ENCODE measurements around the gene PILRA. TPM values are rescaled to one million over a fixed set of nuclear protein-coding genes. Genes with fewer than 3 reads are reported as not detected.
"Not testable (repeated sequence)": the region's sequence is repeated elsewhere in the genome, so short reads cannot be mapped to it uniquely, and the experiment has no call there.

PILRA gene
- total and polyA plus RNA-seq, 2 experiments from 2014 or later: 1.7 TPM; not detected in 1

DNA sequence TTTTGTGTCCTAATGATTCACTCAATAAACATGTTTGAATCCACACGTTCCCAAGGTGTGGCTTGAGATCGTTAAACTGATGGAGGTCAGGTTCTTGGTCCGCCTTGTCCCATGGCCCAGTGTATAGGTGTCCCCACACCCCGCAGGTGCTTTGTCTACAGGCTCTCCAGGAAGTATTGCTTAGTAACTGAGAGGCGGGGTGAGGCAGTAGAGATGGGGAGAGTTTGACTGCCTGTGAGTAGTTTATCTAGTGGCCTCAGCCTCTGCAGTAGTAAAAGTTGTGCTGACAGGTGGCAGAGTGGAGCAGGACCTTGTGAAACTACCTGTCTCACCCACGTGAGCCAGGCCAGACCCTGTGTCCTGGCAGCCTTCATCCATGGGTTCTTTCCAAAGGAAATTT, 32.0 kb upstream of the PILRA start:
- H3K36me3 ChIP-seq (ENCODE audit: low read depth); H3K9ac ChIP-seq; H2AFZ ChIP-seq; H3K9me3 ChIP-seq (ENCODE audit: low read depth); H4K20me1 ChIP-seq (ENCODE audit: insufficient read depth); DNase-seq; H3K27me3 ChIP-seq (replicated peaks; ENCODE audit: insufficient read depth); in situ Hi-C loops (cut with MboI); H3K27ac ChIP-seq; H3K4me2 ChIP-seq (ENCODE audit: unreplicated experiment); H3K9me2 ChIP-seq (ENCODE audit: insufficient read depth); H3K4me3 ChIP-seq: not testable (repeated sequence)
- peaks cover 13% of the 10 kb centered on the region; the same call in 1 of the 2 replicates for H3F3A ChIP-seq (ENCODE audit: insufficient read depth)
- peaks cover 45% of the 10 kb centered on the region for H3K79me2 ChIP-seq (ENCODE audit: insufficient read depth)
- peaks cover 13% of the 10 kb centered on the region for H3K4me1 ChIP-seq (ENCODE audit: insufficient read depth)
- WGBS, 2 experiments (ENCODE audit: low coverage in 1 of 2, low lambda C conversion rate in 2 of 2, missing lambda C conversion rate in 2 of 2): 75 to 79% methylated on average over 6 of the region's 6 CpGs

DNA sequence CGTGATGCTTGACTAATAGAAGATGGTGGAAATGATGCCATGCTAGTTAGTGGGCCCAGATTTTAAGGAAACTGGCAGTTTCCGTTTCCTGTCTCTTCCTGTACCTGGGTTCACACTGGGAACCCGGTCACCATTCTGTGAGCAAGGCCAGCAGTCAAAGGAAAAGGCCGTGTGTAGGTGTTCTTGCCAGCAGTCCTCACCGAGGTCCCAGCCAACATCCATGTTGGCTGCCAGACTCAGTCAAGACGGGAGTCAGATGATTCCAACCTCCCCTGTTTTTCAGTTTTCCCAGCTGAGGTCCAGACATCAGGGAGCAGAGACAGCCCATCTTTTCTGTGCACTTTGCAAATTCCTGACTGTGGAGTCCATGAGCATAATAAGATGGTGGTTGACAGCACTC, 30.5 kb upstream of the PILRA start:
- in situ Hi-C loops (cut with MboI): no loop called here
- Histone ChIP-seq H4K20me1 (ENCODE audit: insufficient read depth) (no peaks in the 10 kb centered on the region), H3K36me3 (ENCODE audit: low read depth) (peaks cover 20% of the 10 kb centered on the region), H3K4me1 (ENCODE audit: insufficient read depth) (peaks cover 6% of the 10 kb centered on the region; the same call in 1 of the 2 replicates), H3K9me2 (ENCODE audit: insufficient read depth) (no peaks in the 10 kb centered on the region), H3K4me2 (ENCODE audit: unreplicated experiment) (no peak overlapping the region), H3F3A (ENCODE audit: insufficient read depth) (peaks cover 13% of the 10 kb centered on the region; the same call in 1 of the 2 replicates), H3K27me3 (replicated peaks; ENCODE audit: insufficient read depth) (no peaks in the 10 kb centered on the region), H3K4me3 (no peak overlapping the region), H3K9me3 (ENCODE audit: low read depth) (no peaks in the 10 kb centered on the region), H2AFZ (no peak overlapping the region), H3K9ac (no peak overlapping the region), H3K79me2 (ENCODE audit: insufficient read depth) (peaks cover 33% of the 10 kb centered on the region), H3K27ac (no peak overlapping the region)
- 55 to 60% methylated on average over 6 of the region's 6 CpGs for whole genome bisulfite sequencing, 2 experiments (ENCODE audit: low coverage in 1 of 2, low lambda C conversion rate in 2 of 2, missing lambda C conversion rate in 2 of 2)
- TF ChIP-seq EZH2 (IDR thresholded peaks at IDR 0.05; ENCODE audit: insufficient read depth, poor library complexity, severe bottlenecking): no peak
- no peak for TF ChIP-seq EZH2phosphoT487 (IDR thresholded peaks at IDR 0.05; ENCODE audit: insufficient read depth, low read depth)
- no peak for DNase-seq

DNA sequence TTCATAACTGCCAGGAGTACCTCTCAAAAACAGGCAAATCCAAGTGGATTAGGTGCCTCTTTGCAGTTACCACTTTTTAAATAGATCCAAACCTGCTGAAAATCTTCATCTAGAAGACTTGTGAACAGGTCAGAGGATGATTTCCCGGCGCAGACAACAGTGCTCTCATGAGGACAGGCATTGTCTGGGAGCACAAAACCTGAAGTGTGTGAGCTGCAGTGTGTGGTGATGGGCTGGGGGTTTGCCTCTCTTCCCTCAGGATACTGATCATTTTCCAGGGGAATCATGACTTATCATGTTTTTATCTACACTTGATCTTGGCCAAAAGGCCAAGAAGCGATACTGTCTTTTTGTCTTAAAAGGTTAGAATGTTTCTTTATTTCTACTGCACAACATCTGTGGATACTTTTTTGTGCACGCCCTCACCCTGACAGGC, 29.1 kb upstream of the PILRA start:
- H2AFZ ChIP-seq; H3K4me1 ChIP-seq (ENCODE audit: insufficient read depth); H3K27ac ChIP-seq; H3K9ac ChIP-seq; H4K20me1 ChIP-seq (ENCODE audit: insufficient read depth); in situ Hi-C loops (cut with MboI); H3K4me2 ChIP-seq (ENCODE audit: unreplicated experiment); H3K9me3 ChIP-seq (ENCODE audit: low read depth); H3K4me3 ChIP-seq; H3K9me2 ChIP-seq (ENCODE audit: insufficient read depth); DNase-seq; H3K27me3 ChIP-seq (replicated peaks; ENCODE audit: insufficient read depth): not testable (repeated sequence)
- peaks cover 13% of the 10 kb centered on the region; the same call in 1 of the 2 replicates for H3F3A ChIP-seq (ENCODE audit: insufficient read depth)
- 78 to 81% methylated on average over 3 to 4 of the region's 4 CpGs for WGBS, 2 experiments (ENCODE audit: low coverage in 1 of 2, low lambda C conversion rate in 2 of 2, missing lambda C conversion rate in 2 of 2)
- H3K36me3 ChIP-seq (ENCODE audit: low read depth): peaks cover 28% of the 10 kb centered on the region; the same call in 1 of the 2 replicates
- H3K79me2 ChIP-seq (ENCODE audit: insufficient read depth): peaks cover 20% of the 10 kb centered on the region

DNA sequence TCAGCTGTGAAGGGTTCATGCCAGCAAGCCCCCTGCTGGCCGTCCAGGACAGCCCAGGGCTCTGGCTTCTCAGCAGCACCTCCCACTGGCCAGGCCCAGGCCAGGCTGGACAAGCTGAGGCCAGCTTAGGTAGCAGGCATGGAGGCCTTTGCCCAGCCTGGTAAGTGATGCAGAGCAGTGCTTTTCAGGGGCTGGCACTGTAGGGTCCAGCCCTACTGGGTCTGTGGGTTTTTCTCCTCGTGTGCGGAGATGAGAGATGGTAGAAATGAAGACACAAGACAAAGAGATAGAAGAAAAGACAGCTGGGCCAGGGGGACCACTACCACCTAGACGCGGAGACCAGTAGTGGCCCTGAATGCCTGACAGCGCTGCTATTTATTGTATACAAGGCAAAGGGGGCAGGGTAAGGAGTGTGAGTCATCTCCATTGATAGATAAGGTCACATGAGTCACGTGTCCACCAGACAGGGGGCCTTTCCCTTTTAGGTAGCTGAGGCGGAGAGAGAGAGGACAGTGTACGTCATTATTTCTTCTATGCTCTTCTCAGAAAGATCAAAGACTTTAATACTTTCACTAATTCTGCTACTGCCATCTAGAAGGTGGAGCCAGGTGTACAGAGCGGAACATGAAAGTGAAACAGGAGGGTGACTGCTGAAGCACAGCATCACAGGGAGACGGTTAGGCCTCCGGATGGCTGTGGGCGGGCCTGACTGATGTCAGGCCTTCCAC, 28.6 kb upstream of the PILRA start:
- H3K4me1 ChIP-seq (ENCODE audit: insufficient read depth); H4K20me1 ChIP-seq (ENCODE audit: insufficient read depth); H2AFZ ChIP-seq; H3K9me3 ChIP-seq (ENCODE audit: low read depth); in situ Hi-C loops (cut with MboI); H3K9me2 ChIP-seq (ENCODE audit: insufficient read depth); H3K4me3 ChIP-seq; H3K27me3 ChIP-seq (replicated peaks; ENCODE audit: insufficient read depth): not testable (repeated sequence)
- H3K9ac ChIP-seq: peak overlapping the region; percentile 33
- H3F3A ChIP-seq (ENCODE audit: insufficient read depth): peaks cover 13% of the 10 kb centered on the region; the same call in 1 of the 2 replicates
- DNase-seq: peak; percentile 67
- WGBS, 2 experiments (ENCODE audit: low coverage in 1 of 2, low lambda C conversion rate in 2 of 2, missing lambda C conversion rate in 2 of 2): 58 to 60% methylated on average over 8 to 10 of the region's 13 CpGs
- peak overlapping the region; percentile 63 for H3K27ac ChIP-seq
- H3K4me2 ChIP-seq (ENCODE audit: unreplicated experiment): peak overlapping the region; percentile 7
- peaks cover 14% of the 10 kb centered on the region for H3K79me2 ChIP-seq (ENCODE audit: insufficient read depth)
- H3K36me3 ChIP-seq (ENCODE audit: low read depth): peaks cover 34% of the 10 kb centered on the region; the same call in 1 of the 2 replicates

DNA sequence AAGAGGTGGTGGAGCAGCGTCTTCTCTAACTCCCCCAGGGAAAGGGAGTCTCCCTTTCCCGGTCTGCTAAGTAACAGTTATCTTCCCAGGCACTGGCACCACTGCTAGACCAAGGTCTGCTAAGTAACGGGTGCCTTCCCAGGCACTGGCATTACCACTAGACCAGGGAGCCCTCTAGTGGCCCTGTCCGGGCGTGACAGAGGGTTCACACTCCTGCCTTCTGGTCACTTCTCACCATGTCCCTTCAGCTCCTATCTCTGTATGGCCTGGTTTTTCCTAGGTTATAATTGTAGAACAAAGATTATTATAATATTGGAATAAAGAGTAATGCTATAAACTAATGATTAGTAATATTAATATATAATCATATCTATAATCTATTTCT, 28.0 kb upstream of the PILRA start:
- H3K27me3 ChIP-seq (replicated peaks; ENCODE audit: insufficient read depth); H3K4me1 ChIP-seq (ENCODE audit: insufficient read depth); H3K9me2 ChIP-seq (ENCODE audit: insufficient read depth); H3K4me2 ChIP-seq (ENCODE audit: unreplicated experiment); H3K9ac ChIP-seq; H3K9me3 ChIP-seq (ENCODE audit: low read depth); in situ Hi-C loops (cut with MboI); H3K4me3 ChIP-seq; H2AFZ ChIP-seq; H4K20me1 ChIP-seq (ENCODE audit: insufficient read depth): not testable (repeated sequence)
- Histone ChIP-seq H3F3A (ENCODE audit: insufficient read depth) (peaks cover 13% of the 10 kb centered on the region; the same call in 1 of the 2 replicates), H3K79me2 (ENCODE audit: insufficient read depth) (peaks cover 10% of the 10 kb centered on the region), H3K36me3 (ENCODE audit: low read depth) (peaks cover 36% of the 10 kb centered on the region; the same call in 1 of the 2 replicates), H3K27ac (peak overlapping the region; percentile 63)
- 2 to 11% methylated on average over 3 of the region's 5 CpGs for WGBS, 2 experiments (ENCODE audit: low coverage in 1 of 2, low lambda C conversion rate in 2 of 2, missing lambda C conversion rate in 2 of 2)
- DNase-seq: peak; percentile 55
